Stimulated activated CD4-positive, alpha-beta T cell treated with anti-CD3 and anti-CD28 coated beads, TNF-alpha, amount 100 ng/mL, for 24 hours (primary cell): Measurements from ENCODE around the gene SPANXD.
"Not testable (repeated sequence)": the region's sequence is repeated elsewhere in the genome, so short reads cannot be mapped to it uniquely, and the experiment has no call there.

Experiments
- DNase-seq, 3 experiments: peaks; one replicate each; pipeline ENCODE4 v3.0.0-alpha.2; 2020; ENCODE audit warnings: low read depth in 3 of 3

SPANXD gene, protein sequence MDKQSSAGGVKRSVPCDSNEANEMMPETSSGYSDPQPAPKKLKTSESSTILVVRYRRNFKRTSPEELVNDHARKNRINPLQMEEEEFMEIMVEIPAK

DNA sequence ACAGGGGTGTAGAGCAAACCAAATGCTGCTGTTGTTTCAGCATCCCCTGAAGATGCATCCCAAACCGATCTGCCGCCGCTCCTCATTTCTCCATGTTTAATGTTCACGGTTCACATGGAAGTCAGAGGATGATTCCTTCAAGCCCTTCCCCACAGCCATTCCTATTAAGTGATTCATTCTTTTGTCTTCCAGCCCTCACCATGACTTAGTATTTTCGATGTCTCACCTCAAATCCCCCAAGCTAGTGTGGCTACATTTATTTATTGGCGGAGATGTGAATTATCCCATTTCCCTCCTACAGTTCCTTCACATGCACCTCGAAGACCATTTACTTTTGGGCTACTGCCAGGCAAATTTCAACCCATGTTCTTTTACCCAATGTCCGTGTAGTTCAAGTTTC is at the start of gene SPANXD:
Gene SPANXD, minus strand, starts transcription at position 101 of the 400 bp plus-strand sequence. CDS start 334 bp downstream, outside the sequence.
- DNase-seq = not testable (repeated sequence)

- DNase-seq = no peak
These were observed 44.1 kb upstream of the SPANXD start for GRCh38 chrX:141742666-141743065.

- DNase-seq = no peak
These were observed 38.1 kb upstream of the SPANXD start for GRCh38 chrX:141736656-141737055.

DNA sequence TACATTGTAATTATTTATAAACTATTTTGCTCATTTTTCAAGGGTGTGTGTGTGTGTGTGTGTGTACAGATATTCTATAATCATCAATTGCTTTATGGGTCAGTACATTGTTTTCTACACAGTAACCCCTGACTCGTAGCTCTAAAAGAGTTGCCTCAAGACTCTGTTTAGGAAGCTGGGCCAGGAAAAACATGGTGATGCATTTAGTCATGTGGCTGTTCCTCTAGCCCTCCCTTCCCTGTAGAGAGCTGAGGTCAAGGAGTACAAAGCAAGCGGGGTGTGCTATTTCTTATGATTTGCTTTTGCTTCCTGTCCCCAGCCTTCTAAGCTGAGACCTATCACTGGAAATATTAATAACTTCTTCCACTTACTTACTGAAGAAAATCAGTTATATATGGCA is 34.8 kb upstream of the SPANXD start:
- no peak for DNase-seq

DNA sequence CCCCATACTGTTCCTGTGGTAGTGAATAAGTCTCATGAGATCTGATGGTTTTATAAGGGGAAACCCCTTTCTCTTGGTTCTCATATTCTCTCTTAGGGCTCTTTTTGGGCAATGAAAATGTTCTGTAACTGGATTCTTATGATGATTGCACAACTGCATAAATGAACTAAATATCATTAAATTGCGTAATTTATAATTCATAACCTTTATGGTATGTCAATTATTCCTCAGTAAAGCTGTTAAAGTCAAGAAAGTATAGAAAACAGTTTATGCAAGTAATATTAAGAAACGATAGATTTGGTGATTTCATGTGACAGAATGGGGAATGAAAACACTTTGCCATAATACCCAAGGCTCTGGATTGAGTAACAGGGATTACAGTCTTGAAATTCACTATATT is 33.5 kb upstream of the SPANXD start:
- DNase-seq = no peak

DNA sequence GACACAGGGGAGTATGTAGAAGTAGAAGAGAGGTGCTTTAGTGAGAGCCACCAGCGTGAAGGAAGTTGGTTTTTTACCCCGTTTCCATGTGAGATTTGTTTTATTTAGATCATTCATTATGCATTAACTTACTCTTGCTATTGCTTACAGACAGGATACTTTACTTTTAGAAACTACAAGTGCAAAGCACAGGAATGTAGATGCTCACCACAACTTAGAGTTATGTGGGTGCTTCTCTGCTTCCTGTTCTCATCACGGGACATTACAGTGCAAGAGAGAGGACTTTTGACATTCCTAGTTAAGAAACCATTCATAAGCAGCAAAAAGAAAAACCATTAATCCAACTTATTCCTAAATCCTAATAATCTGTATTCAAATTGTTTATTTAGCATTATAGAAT is 25.6 kb upstream of the SPANXD start:
- DNase-seq = no peak

GRCh38 chrX:141714680-141715079 is 16.1 kb upstream of the SPANXD start:
- no peak for DNase-seq

DNA sequence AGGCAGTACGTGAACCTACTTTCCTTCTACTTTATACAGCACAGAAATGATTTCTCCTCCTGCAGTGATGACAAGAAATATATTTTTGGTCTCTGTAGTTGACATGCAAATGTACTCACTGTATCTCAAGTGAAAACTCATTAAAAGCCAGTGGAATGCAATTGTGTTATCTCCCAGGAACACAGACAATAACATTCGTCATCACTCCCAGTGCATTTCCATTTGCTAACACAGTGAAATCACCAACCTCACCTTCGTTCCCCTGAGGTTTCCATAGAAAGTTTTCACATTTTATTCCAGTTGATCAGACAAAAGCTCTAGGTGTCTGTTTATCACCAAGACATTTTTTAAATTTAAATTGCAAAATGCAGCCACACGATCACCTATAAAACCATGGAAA is 2.5 kb upstream of the SPANXD start:
- DNase-seq = no peak

DNA sequence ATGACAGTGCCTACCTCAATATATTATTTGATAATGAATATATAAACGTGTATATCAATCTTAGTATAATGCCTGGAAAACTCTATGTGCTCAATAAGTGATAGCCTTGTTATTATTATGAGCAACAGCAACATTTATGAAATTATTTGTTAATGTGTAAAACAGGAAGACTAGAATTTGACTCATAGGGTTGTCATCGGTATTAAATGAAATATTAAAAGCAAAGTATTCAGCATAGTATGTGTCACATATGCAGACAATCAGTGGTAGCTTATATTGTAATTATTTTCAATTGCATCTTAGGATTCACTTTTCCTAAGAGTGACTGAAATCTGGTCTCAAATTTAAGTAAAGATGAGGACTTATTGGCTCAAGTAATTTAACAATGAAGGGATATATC is 24.6 kb downstream of the SPANXD start:
- DNase-seq = no peak

DNA sequence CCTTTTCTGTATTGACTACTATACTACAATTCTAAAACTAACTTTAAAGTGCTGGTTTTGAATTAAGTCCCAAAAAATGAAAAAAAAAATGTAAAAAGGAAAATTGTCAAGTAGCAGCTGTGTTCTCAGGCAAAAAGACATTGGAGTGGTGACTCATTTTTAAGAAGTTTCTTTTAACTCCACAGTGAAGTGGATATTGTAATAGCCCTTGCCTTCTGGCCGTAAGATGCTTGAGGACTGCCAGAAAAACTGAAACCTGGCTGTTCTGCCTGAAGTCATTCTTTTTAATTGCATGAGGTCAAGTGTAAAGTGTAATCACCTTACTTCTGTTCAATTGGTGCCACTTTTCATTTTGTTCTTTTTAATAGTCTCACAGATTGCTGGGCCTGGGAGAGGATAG is 28.9 kb downstream of the SPANXD start:
- DNase-seq = no peak

- no peak for DNase-seq
These were observed 30.2 kb downstream of the SPANXD start for GRCh38 chrX:141668371-141668770.

GRCh38 chrX:141662781-141663180 is 35.8 kb downstream of the SPANXD start:
- DNase-seq = no peak

GRCh38 chrX:141652286-141652685 is 46.3 kb downstream of the SPANXD start:
- DNase-seq = no peak
